HG02759 (cell line): Measurements from ENCODE around the gene REEP5.
"Not testable (repeated sequence)": the region's sequence is repeated elsewhere in the genome, so short reads cannot be mapped to it uniquely, and the experiment has no call there.

Experiments
- ATAC-seq: cut with Tn5 transposase; IDR thresholded peaks from one replicate; pipeline ENCODE4 v1.9.1; 2021; ENCODE audit warnings: mild to moderate bottlenecking, moderate library complexity; ENCODE audit not compliant: unreplicated experiment

REEP5 gene

GRCh38 chr5:112921833-112922817 lies at the start of gene REEP5:
REEP5 (minus strand) TSS chr5:112922227; CDS start chr5:112922190, 37 bp downstream.
- ATAC-seq = peak; percentile 67

- no peak for ATAC-seq
These were observed 49.2 kb upstream of the REEP5 start for GRCh38 chr5:112971276-112971675.

- ATAC-seq = no peak
These were observed 46.5 kb upstream of the REEP5 start for GRCh38 chr5:112968411-112969106.

- ATAC-seq = no peak
These were observed 45.6 kb upstream of the REEP5 start for GRCh38 chr5:112967520-112968083.

- no peak for ATAC-seq
These were observed 43.8 kb upstream of the REEP5 start for GRCh38 chr5:112965733-112966306.

- ATAC-seq = not testable (repeated sequence)
These were observed 41.3 kb upstream of the REEP5 start for GRCh38 chr5:112963374-112963733.

GRCh38 chr5:112960863-112961504 lies 39.0 kb upstream of the REEP5 start:
- ATAC-seq = no peak

- no peak for ATAC-seq
These were observed 38.3 kb upstream of the REEP5 start for GRCh38 chr5:112960315-112960714.

- ATAC-seq = not testable (repeated sequence)
These were observed 37.8 kb upstream of the REEP5 start for GRCh38 chr5:112959872-112960271.

GRCh38 chr5:112958093-112959088 lies 36.4 kb upstream of the REEP5 start:
- peak; percentile 90 for ATAC-seq

GRCh38 chr5:112957036-112957808 lies 35.2 kb upstream of the REEP5 start:
- ATAC-seq = no peak

GRCh38 chr5:112956606-112957005 lies 34.6 kb upstream of the REEP5 start:
- ATAC-seq = no peak

GRCh38 chr5:112951124-112951702 lies 29.2 kb upstream of the REEP5 start:
- peak; percentile 87 for ATAC-seq

GRCh38 chr5:112948458-112948857 lies 26.4 kb upstream of the REEP5 start:
- ATAC-seq = no peak

GRCh38 chr5:112940670-112941069 lies 18.6 kb upstream of the REEP5 start:
- no peak for ATAC-seq

- ATAC-seq = no peak
These were observed 16.3 kb upstream of the REEP5 start for GRCh38 chr5:112938286-112938685.

- no peak for ATAC-seq
These were observed 13.6 kb upstream of the REEP5 start for GRCh38 chr5:112935675-112936074.

- no peak for ATAC-seq
These were observed 12.3 kb upstream of the REEP5 start for GRCh38 chr5:112934366-112934663.
